Heart right ventricle (tissue), 16 donors: Measurements from ENCODE around the gene VWA7. TPM values are rescaled to one million over a fixed set of nuclear protein-coding genes. Genes with fewer than 3 reads are reported as not detected.

Experiments
- ATAC-seq, 8 donors: fragments of 200-7000 bp; cut with Tn5 transposase; one replicate each; pipeline ENCODE4 v1.9.1; 2020; ENCODE audit warnings: mild to moderate bottlenecking in 8 of 8, moderate library complexity in 8 of 8, moderate number of reproducible peaks in 1 of 8
- DNase-seq, 2 donors: peaks; one replicate each; pipeline ENCODE4 v3.0.0-alpha.2; 2020
- H3K27ac ChIP-seq, 10 donors: fragments of 200-600 bp; sonication (generic) in 2 of 10; one replicate each; pipeline versions ENCODE4 v1.5.0 to v1.8.0; 2020 to 2022; ENCODE audit warnings: mild to moderate bottlenecking in 3 of 10
- H3K27me3 ChIP-seq, 7 donors: fragments of 200-600 bp; one replicate each; pipeline ENCODE4 v1.8.0; 2021 to 2022; ENCODE audit warnings: mild to moderate bottlenecking in 2 of 7
- H3K36me3 ChIP-seq, 9 donors: fragments of 200-600 bp; sonication (generic) in 1 of 9; one replicate each; pipeline versions ENCODE4 v1.5.0 to v1.8.0; 2020 to 2022; ENCODE audit warnings: mild to moderate bottlenecking in 2 of 9
- H3K4me1 ChIP-seq, 9 donors: fragments of 200-600 bp; sonication (generic) in 1 of 9; one replicate each; pipeline versions ENCODE4 v1.5.0 to v1.8.0; 2020 to 2022; ENCODE audit warnings: mild to moderate bottlenecking in 4 of 9
- H3K4me3 ChIP-seq, 10 donors: fragments of 200-600 bp; sonication (generic) in 2 of 10; one replicate each; pipeline versions ENCODE4 v1.5.0 to v1.8.0; 2020 to 2022; ENCODE audit warnings: mild to moderate bottlenecking in 7 of 10, moderate library complexity in 2 of 10
- H3K9me3 ChIP-seq, 11 donors: fragments of 200-600 bp in 10 of 11; sonication (generic) in 2 of 11; one replicate each; pipeline versions ENCODE4 v1.5.0 to v1.8.0; 2013 to 2022; ENCODE audit warnings: mild to moderate bottlenecking in 2 of 11, control low read depth in 1 of 11, moderate library complexity in 1 of 11
- CTCF ChIP-seq, 9 donors: fragments of 200-600 bp; sonication (generic) in 2 of 9; IDR thresholded peaks; one replicate each; pipeline versions ENCODE4 v1.5.0 to v1.8.0; 2021 to 2022; ENCODE audit warnings: antibody characterized with exemption in 9 of 9, mild to moderate bottlenecking in 5 of 9, moderate library complexity in 1 of 9
- WGBS, 2 donors: extraction: QIAGEN DNeasy Blood & Tissue Kit; methylation state at CpG; one replicate each; pipeline ENCODE4 v1.1.7; 2013; ENCODE audit warnings: inconsistent platforms in 1 of 2; 5-methylcytosine and 5-hydroxymethylcytosine counted together
- intact Hi-C, 10 donors: fragments of 100-400 bp; cut with DNase I; formaldehyde crosslinking; loops; one replicate each; pipeline versions ENCODE4 v1.11.1 to v1.14.2; 2022
- polyA plus RNA-seq, 2 donors: library from polyadenylated mRNA; stranded (reverse); fragments of 200-250 nt; gene quantifications; one replicate each; pipeline ENCODE4 v1.2.3, GENCODE V29; 2013
- total RNA-seq, 10 donors: library from RNA; stranded (reverse); fragmentation: NEBNext Ultra II Directional in 3 of 10; extraction: Animal tissue kit (Norgen Biotek cat#: 25700) in 3 of 10; gene quantifications; one replicate each; pipeline versions ENCODE4 v1.2.1 to v1.2.4, GENCODE V29; 2021 to 2023
- donor health status: Arrhythmogenic right ventricular cardiomyopathy.
- donor health status: ischemic (EF 13 %, LVEDD 7.1; RV severe dilation, severe dysfunction).
- donor health status: healthy with polysubstance abuse.
- donor health status: DM: no; HTN: yes; CAD: no.
- donor health status: DM: no; HTN: no; CAD: no.
- donor health status: ischemic (EF 25% LVEDD 6.9; RV normal size, moderate dysfunction).
- donor health status: ischemic (EF 25% LVEDD 5.7; RV mildly dilated, moderate dysfunction).
- donor health status: healthy.
- donor health status: DM: yes; HTN: yes; CAD: no.
- donor health status: Ischemic cardiomyopathy.
- donor health status: ischemic (EF 35%, LVEDD 5.7; RV mildly dilated, moderate dysfunction).
- donor health status: nonischemic (EF 11% LVEDD 7.7; RV severe dilation, severe dysfunction).
- donor health status: DM: yes; HTN: yes; CAD: no.
- donor health status: PGD.
- donor health status: ischemic (EF 29% LVEDD 5.4; RV normal size, mild dysfunction).
- donor health status: nonischemic (EF 23%, LVEDD 6.1; RV moderate dilation, normal function).

VWA7 gene
- total and polyA plus RNA-seq, 12 donors: 2.2 to 28.3 (median 17.3) TPM

- Histone ChIP-seq H3K4me1 (peaks cover 0 to 12% (median 9%) of the 10 kb centered on the region in 9 donors), H3K9me3 (no peaks in the 10 kb centered on the region), H3K36me3 (peaks cover 0 to 27% (median 0%) of the 10 kb centered on the region in 9 donors), H3K4me3 (no peak overlapping the region), H3K27me3 (no peaks in the 10 kb centered on the region), H3K27ac (no peak overlapping the region)
- DNase-seq (no peak), ATAC-seq (no peak)
- 53 to 60% methylated on average over 1 of the region's 1 CpG for WGBS, 2 donors
- TF ChIP-seq CTCF (IDR thresholded peaks at IDR 0.05): no peak
- intact Hi-C loops: loop anchor here in 1 of 10 donors (5.0 kb wide), 1 partner anchor 38 kb away; no protein-coding TSS in a partner anchor
These were observed 32.7 kb downstream of the VWA7 start for GRCh38 chr6:31744422-31744821.

DNA sequence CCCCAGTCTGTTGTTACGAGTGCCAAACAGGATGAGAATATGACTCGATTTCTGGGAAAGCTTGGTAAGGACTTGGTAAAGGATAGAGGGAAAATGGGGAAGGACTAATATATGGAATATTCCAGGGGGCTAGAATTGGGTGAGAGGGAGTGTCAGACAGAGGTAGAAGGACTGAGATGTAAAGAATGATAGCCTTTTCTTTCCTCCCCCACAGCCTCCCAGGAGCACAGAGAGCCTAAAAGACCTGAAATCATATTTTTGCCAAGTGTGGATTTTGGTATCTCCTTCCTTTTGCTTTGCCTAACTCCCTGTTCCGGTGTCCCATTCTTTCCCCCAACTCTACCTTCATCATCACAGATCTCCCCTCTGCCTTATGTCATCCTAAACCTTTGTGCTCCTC is 34.2 kb downstream of the VWA7 start:
- no peak for ATAC-seq
- H3K9me3 ChIP-seq: no peaks in the 10 kb centered on the region
- DNase-seq: no peak
- 83 to 88% methylated on average over 3 of the region's 3 CpGs for WGBS, 2 donors
- no peak for TF ChIP-seq CTCF (IDR thresholded peaks at IDR 0.05)
- no peak overlapping the region for H3K27ac ChIP-seq
- no peak overlapping the region for H3K4me3 ChIP-seq
- H3K36me3 ChIP-seq: peaks cover 0 to 27% (median 0%) of the 10 kb centered on the region in 9 donors
- H3K4me1 ChIP-seq: peaks cover 0 to 28% (median 21%) of the 10 kb centered on the region in 9 donors
- intact Hi-C loops: loop anchor here in 1 of 10 donors (5.0 kb wide), 1 partner anchor 39 kb away; no protein-coding TSS in a partner anchor
- no peaks in the 10 kb centered on the region for H3K27me3 ChIP-seq

GRCh38 chr6:31741815-31742214 is 35.3 kb downstream of the VWA7 start:
- TF ChIP-seq CTCF (IDR thresholded peaks at IDR 0.05): no peak
- no peaks in the 10 kb centered on the region for H3K27me3 ChIP-seq
- 82 to 89% methylated on average over 2 of the region's 2 CpGs for WGBS, 2 donors
- no peaks in the 10 kb centered on the region for H3K9me3 ChIP-seq
- DNase-seq (no peak), ATAC-seq (no peak)
- H3K4me1 ChIP-seq: peaks cover 3 to 39% (median 30%) of the 10 kb centered on the region in 9 donors
- H3K4me3 ChIP-seq: no peak overlapping the region
- no peak overlapping the region for H3K27ac ChIP-seq
- H3K36me3 ChIP-seq: peaks cover 0 to 21% (median 0%) of the 10 kb centered on the region in 9 donors
- intact Hi-C loops: loop anchor here in 1 of 10 donors (5.0 kb wide), 1 partner anchor 40 kb away; no protein-coding TSS in a partner anchor

DNA sequence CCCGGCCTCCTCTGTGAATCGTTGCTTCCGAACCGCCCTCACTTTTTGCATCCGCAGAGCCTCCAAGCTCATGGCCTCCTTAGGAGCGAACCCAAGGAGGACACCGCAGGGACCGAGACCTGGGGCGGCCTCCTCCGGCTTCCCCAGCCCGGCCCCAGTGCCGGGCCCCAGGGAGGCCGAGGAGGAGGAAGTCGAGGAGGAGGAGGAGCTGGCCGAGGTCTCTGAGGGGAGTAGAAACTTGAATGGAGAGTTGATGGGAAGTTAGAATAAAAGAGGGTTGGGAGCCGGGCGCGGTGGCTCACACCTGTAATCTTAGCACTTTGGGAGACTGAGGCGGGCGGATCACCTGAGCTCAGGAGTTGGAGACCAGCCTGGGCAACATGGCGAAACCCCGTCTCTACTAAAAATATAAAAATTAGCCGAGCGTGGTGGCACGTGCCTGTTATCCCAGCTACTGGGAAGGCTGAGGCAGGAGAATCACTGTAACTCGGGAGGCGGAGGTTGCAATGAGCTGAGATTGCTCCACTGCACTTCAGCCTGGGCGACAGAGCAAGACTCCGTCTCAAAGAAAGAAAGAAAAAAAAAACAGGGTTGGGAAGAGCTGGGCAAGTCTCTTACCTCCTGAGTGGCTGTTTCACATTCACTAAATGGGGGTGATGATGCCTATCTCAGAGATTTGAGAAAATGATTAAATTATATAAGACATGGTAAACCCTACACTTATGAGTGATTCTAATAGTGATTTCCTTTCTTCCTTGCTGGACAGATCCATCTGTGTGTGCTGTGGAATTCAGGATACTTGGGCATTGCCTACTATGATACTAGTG is 36.5 kb downstream of the VWA7 start:
- WGBS, 2 donors: 17 to 19% methylated on average over 29 of the region's 29 CpGs
- ATAC-seq: peak in 4 of 8 donors; percentile 4 to 16 (median 6)

More for the DNA sequence above, 36.5 kb downstream of the VWA7 start:
- H3K27ac ChIP-seq: peak overlapping the region in 9 of 10 donors; percentile 20 to 98 (median 65)
- intact Hi-C loops: loop anchor here in 1 of 10 donors (5.0 kb wide), 1 partner anchor 42 kb away; no protein-coding TSS in a partner anchor
- DNase-seq: peak; percentile 27 to 31
- H3K4me3 ChIP-seq: peak overlapping the region; percentile 56 to 94 (median 76)
- H3K4me1 ChIP-seq: peaks cover 4 to 42% (median 36%) of the 10 kb centered on the region in 9 donors
- TF ChIP-seq CTCF (IDR thresholded peaks at IDR 0.05): no peak
- H3K36me3 ChIP-seq: peaks cover 0 to 19% (median 0%) of the 10 kb centered on the region in 9 donors
- no peaks in the 10 kb centered on the region for H3K27me3 ChIP-seq
- H3K9me3 ChIP-seq: no peaks in the 10 kb centered on the region
